Heart left ventricle (tissue), 16 donors: ENCODE data around the gene CENPC. TPM values are rescaled to one million over a fixed set of nuclear protein-coding genes. Genes with fewer than 3 reads are reported as not detected.

ENCODE experiments used
- ATAC-seq, 4 donors: fragments of 200-7000 bp; cut with Tn5 transposase; one replicate each; pipeline ENCODE4 v1.9.1; 2020 to 2022; ENCODE audit warnings: moderate library complexity in 4 of 4, mild to moderate bottlenecking in 3 of 4, moderate number of reproducible peaks in 1 of 4
- DNase-seq, 5 donors: peaks; one replicate each; pipeline ENCODE4 v3.0.0-alpha.2; 2020
- H3K27ac ChIP-seq, 12 donors: fragments of 200-600 bp; sonication (generic) in 4 of 12; one replicate each; pipeline versions ENCODE4 v1.5.0 to v1.8.0; 2016 to 2022; ENCODE audit warnings: mild to moderate bottlenecking in 2 of 12
- H3K27me3 ChIP-seq, 9 donors: fragments of 200-600 bp; sonication (generic) in 2 of 9; one replicate each; pipeline versions ENCODE4 v1.5.1 to v1.8.0; 2016 to 2022; ENCODE audit warnings: mild to moderate bottlenecking in 3 of 9
- H3K36me3 ChIP-seq, 9 donors: fragments of 200-600 bp; sonication (generic) in 2 of 9; one replicate each; pipeline versions ENCODE4 v1.5.0 to v1.8.0; 2018 to 2022; ENCODE audit warnings: mild to moderate bottlenecking in 2 of 9
- H3K4me1 ChIP-seq, 12 donors: fragments of 200-600 bp; sonication (generic) in 4 of 12; one replicate each; pipeline versions ENCODE4 v1.5.0 to v1.8.0; 2016 to 2022; ENCODE audit warnings: mild to moderate bottlenecking in 3 of 12
- H3K4me3 ChIP-seq, 12 donors: fragments of 200-600 bp; sonication (generic) in 4 of 12; one replicate each; pipeline versions ENCODE4 v1.5.0 to v1.8.0; 2017 to 2022; ENCODE audit warnings: mild to moderate bottlenecking in 9 of 12, moderate library complexity in 4 of 12
- H3K9me3 ChIP-seq, 12 donors: fragments of 200-600 bp; sonication (generic) in 4 of 12; one replicate each; pipeline versions ENCODE4 v1.5.0 to v1.8.0; 2016 to 2022; ENCODE audit warnings: mild to moderate bottlenecking in 1 of 12
- POLR2A ChIP-seq, 2 donors: fragments of 450-650 bp; IDR thresholded peaks; one replicate each; pipeline ENCODE4 v1.6.1; 2017; ENCODE audit warnings: antibody characterized with exemption in 2 of 2, mild to moderate bottlenecking in 2 of 2, moderate library complexity in 2 of 2
- WGBS, 4 donors: extraction: QIAGEN DNeasy Blood & Tissue Kit in 2 of 4; methylation state at CpG; one replicate each; pipeline versions ENCODE4 v1.1.5 to v1.1.7; 2013 to 2018; 5-methylcytosine and 5-hydroxymethylcytosine counted together
- intact Hi-C, 10 donors: fragments of 100-400 bp; cut with DNase I; formaldehyde crosslinking; loops; one replicate each; pipeline versions ENCODE4 v1.11.1 to v1.14.2; 2022
- polyA plus RNA-seq, 2 donors: library from polyadenylated mRNA; stranded (reverse); fragments of 200-250 nt; gene quantifications; one replicate each; pipeline ENCODE4 v1.2.3, GENCODE V29; 2013
- total RNA-seq, 9 donors: library from RNA; depleted of rRNA in 2 of 9; stranded (reverse); fragments of >200 nt in 2 of 9; fragmentation: NEBNext Ultra II Directional in 3 of 9; extraction: Animal tissue kit (Norgen Biotek cat#: 25700) in 3 of 9; gene quantifications; one replicate each; pipeline versions ENCODE4 v1.1.0 to v1.2.4, GENCODE V29; 2016 to 2023
- TF ChIP-seq, protein P1 (sequence below), 12 donors: fragments of 200-600 bp; sonication (generic) in 4 of 12; IDR thresholded peaks; one replicate each; pipeline versions ENCODE4 v1.5.0 to v1.8.0; 2018 to 2022; ENCODE audit warnings: antibody characterized with exemption in 12 of 12, mild to moderate bottlenecking in 5 of 12
- donor health status: ischemic (EF 13 %, LVEDD 7.1; RV severe dilation, severe dysfunction).
- donor health status: healthy with polysubstance abuse.
- donor health status: DM: no; HTN: yes; CAD: no.
- donor health status: DM: no; HTN: no; CAD: no.
- donor health status: ischemic (EF 25% LVEDD 6.9; RV normal size, moderate dysfunction).
- donor health status: ischemic (EF 25% LVEDD 5.7; RV mildly dilated, moderate dysfunction).
- donor health status: healthy.
- donor health status: DM: yes; HTN: yes; CAD: no.
- donor health status: ischemic (EF 35%, LVEDD 5.7; RV mildly dilated, moderate dysfunction).
- donor health status: nonischemic (EF 11% LVEDD 7.7; RV severe dilation, severe dysfunction).
- donor health status: DM: yes; HTN: yes; CAD: no.
- donor health status: PGD.
- donor health status: ischemic (EF 29% LVEDD 5.4; RV normal size, mild dysfunction).
- donor health status: nonischemic (EF 23%, LVEDD 6.1; RV moderate dilation, normal function).

Gene CENPC
- total and polyA plus RNA-seq, 11 donors = 2.6 to 16.7 (median 8.2) TPM

GRCh38 chr4:67522851-67523671 lies 22.2 kb downstream of the CENPC start:
- no peak overlapping the region for H3K4me3 ChIP-seq
- 86 to 88% (median 86%) methylated on average over 10 of the region's 10 CpGs for WGBS, 4 donors
- peaks cover 0 to 17% (median 0%) of the 10 kb centered on the region in 12 donors for H3K4me1 ChIP-seq
- DNase-seq (no peak), ATAC-seq (no peak)
- intact Hi-C loops = no loop called here
- no peak overlapping the region for H3K27ac ChIP-seq
- H3K36me3 ChIP-seq = peaks cover 0 to 28% (median 21%) of the 10 kb centered on the region in 9 donors
- H3K27me3 ChIP-seq = no peaks in the 10 kb centered on the region
- no peaks in the 10 kb centered on the region for H3K9me3 ChIP-seq
- TF ChIP-seq, protein P1, sequence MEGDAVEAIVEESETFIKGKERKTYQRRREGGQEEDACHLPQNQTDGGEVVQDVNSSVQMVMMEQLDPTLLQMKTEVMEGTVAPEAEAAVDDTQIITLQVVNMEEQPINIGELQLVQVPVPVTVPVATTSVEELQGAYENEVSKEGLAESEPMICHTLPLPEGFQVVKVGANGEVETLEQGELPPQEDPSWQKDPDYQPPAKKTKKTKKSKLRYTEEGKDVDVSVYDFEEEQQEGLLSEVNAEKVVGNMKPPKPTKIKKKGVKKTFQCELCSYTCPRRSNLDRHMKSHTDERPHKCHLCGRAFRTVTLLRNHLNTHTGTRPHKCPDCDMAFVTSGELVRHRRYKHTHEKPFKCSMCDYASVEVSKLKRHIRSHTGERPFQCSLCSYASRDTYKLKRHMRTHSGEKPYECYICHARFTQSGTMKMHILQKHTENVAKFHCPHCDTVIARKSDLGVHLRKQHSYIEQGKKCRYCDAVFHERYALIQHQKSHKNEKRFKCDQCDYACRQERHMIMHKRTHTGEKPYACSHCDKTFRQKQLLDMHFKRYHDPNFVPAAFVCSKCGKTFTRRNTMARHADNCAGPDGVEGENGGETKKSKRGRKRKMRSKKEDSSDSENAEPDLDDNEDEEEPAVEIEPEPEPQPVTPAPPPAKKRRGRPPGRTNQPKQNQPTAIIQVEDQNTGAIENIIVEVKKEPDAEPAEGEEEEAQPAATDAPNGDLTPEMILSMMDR (IDR thresholded peaks at IDR 0.05) = no peak
- TF ChIP-seq POLR2A (IDR thresholded peaks at IDR 0.05) = no peak

GRCh38 chr4:67522230-67522629 lies 23.1 kb downstream of the CENPC start:
- intact Hi-C loops = no loop called here
- no peak for ATAC-seq
- WGBS, 4 donors = 71 to 79% (median 77%) methylated on average over 2 of the region's 2 CpGs

DNA sequence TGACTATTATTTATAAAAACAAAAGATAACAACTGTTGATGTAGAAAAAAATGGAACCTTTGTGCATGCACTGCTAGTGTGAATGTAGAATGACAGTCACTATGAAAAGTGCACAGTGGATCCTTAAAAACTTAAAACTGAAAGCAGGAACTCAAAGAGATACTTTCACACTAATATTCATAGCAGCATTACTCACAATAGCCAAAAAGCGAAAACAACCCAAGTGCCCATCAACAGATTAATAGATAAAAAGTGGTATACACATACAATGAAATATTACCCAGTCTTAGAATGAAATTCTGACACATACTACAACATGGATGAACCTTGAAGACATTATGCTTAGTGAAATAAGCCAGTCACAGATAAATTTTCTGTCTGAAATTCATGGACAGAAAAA lies 23.8 kb downstream of the CENPC start:
- TF ChIP-seq, protein P1 (IDR thresholded peaks at IDR 0.05) = no peak
- no peak for TF ChIP-seq POLR2A (IDR thresholded peaks at IDR 0.05)
- peaks cover 0 to 42% (median 30%) of the 10 kb centered on the region in 9 donors for H3K36me3 ChIP-seq
- no peak overlapping the region for H3K4me3 ChIP-seq
- no peaks in the 10 kb centered on the region for H3K9me3 ChIP-seq
- H3K4me1 ChIP-seq = peaks cover 0 to 14% (median 0%) of the 10 kb centered on the region in 12 donors
- intact Hi-C loops = no loop called here
- ATAC-seq (no peak), DNase-seq (no peak)
- H3K27ac ChIP-seq = no peak overlapping the region
- no peaks in the 10 kb centered on the region for H3K27me3 ChIP-seq
- WGBS, 4 donors = 90 to 100% (median 95%) methylated on average over 1 of the region's 1 CpG

More at GRCh38 chr4:67522230-67522629, 23.1 kb downstream of the CENPC start:
- no peaks in the 10 kb centered on the region for H3K9me3 ChIP-seq
- no peaks in the 10 kb centered on the region for H3K27me3 ChIP-seq
- DNase-seq = no peak
- no peak overlapping the region for H3K4me3 ChIP-seq
- TF ChIP-seq, protein P1 (IDR thresholded peaks at IDR 0.05) = no peak
- H3K27ac ChIP-seq = no peak overlapping the region
- peaks cover 0 to 17% (median 0%) of the 10 kb centered on the region in 12 donors for H3K4me1 ChIP-seq
- peaks cover 0 to 37% (median 23%) of the 10 kb centered on the region in 9 donors for H3K36me3 ChIP-seq

GRCh38 chr4:67520141-67520540 lies 25.2 kb downstream of the CENPC start:
- peaks cover 0 to 14% (median 0%) of the 10 kb centered on the region in 12 donors for H3K4me1 ChIP-seq
- WGBS, 4 donors = 96 to 99% (median 98%) methylated on average over 4 to 5 of the region's 5 CpGs
- ATAC-seq (no peak), DNase-seq (no peak)
- H3K4me3 ChIP-seq = no peak overlapping the region
- H3K27me3 ChIP-seq = no peaks in the 10 kb centered on the region
- H3K27ac ChIP-seq = no peak overlapping the region
- intact Hi-C loops = no loop called here
- peaks cover 0 to 55% (median 42%) of the 10 kb centered on the region in 9 donors for H3K36me3 ChIP-seq
- no peak for TF ChIP-seq POLR2A (IDR thresholded peaks at IDR 0.05)
- TF ChIP-seq, protein P1 (IDR thresholded peaks at IDR 0.05) = no peak
- no peaks in the 10 kb centered on the region for H3K9me3 ChIP-seq
